Stomach (tissue), 4 donors: ENCODE data around the gene MRGPRE.

Experiments used
- CTCF ChIP-seq, 7 experiments: fragments of 450-650 bp in 4 of 7; fragments of 200-600 bp in 3 of 7; sonication (generic) in 3 of 7; IDR thresholded peaks; one replicate each; pipeline ENCODE4 v1.5.1; 2016 to 2019; ENCODE audit warnings: antibody characterized with exemption in 7 of 7, control low read depth in 2 of 7, mild to moderate bottlenecking in 1 of 7
- EP300 ChIP-seq: sonication (generic); formaldehyde crosslinking; IDR thresholded peaks from one replicate; pipeline ENCODE4 v1.6.1; 2017; ENCODE audit warnings: antibody characterized with exemption
- POLR2A ChIP-seq, 4 donors: fragments of 450-650 bp; IDR thresholded peaks; one replicate each; pipeline ENCODE4 v1.6.1; 2016; ENCODE audit warnings: antibody characterized with exemption in 4 of 4, control low read depth in 2 of 4, mild to moderate bottlenecking in 1 of 4, moderate library complexity in 1 of 4

- TF ChIP-seq POLR2A (IDR thresholded peaks at IDR 0.05) (no peak), CTCF (IDR thresholded peaks at IDR 0.05) (no peak), EP300 (no peak)
These were observed 5.2 kb downstream of the MRGPRE start for GRCh38 chr11:3226846-3227567.
